Tibial nerve (tissue), 4 donors: Measurements from ENCODE around the gene EIF1AD. TPM values are rescaled to one million over a fixed set of nuclear protein-coding genes. Genes with fewer than 3 reads are reported as not detected.
"Not testable (repeated sequence)": the region's sequence is repeated elsewhere in the genome, so short reads cannot be mapped to it uniquely, and the experiment has no call there.

Source experiments
- DNase-seq, 2 donors: peaks; one replicate each; pipeline ENCODE4 v3.0.0-alpha.2; 2019; ENCODE audit warnings: low spot score in 2 of 2
- H3K27ac ChIP-seq, 4 donors: fragments of 200-600 bp; sonication (generic) in 3 of 4; one replicate each; pipeline ENCODE4 v1.5.1; 2017 to 2019; ENCODE audit warnings: mild to moderate bottlenecking in 1 of 4
- H3K27me3 ChIP-seq, 2 donors: fragments of 200-600 bp; sonication (generic) in 1 of 2; one replicate each; pipeline versions ENCODE4 v1.5.1 to v1.6.0; 2017 to 2019
- H3K36me3 ChIP-seq, 3 donors: fragments of 200-600 bp; sonication (generic); one replicate each; pipeline ENCODE4 v1.5.1; 2018 to 2019
- H3K4me1 ChIP-seq, 4 donors: fragments of 200-600 bp; sonication (generic) in 3 of 4; one replicate each; pipeline ENCODE4 v1.5.1; 2017 to 2019
- H3K4me3 ChIP-seq, 4 donors: fragments of 200-600 bp; sonication (generic) in 3 of 4; one replicate each; pipeline ENCODE4 v1.5.1; 2017 to 2019; ENCODE audit warnings: mild to moderate bottlenecking in 1 of 4, moderate library complexity in 1 of 4
- H3K9me3 ChIP-seq, 4 donors: fragments of 200-600 bp; sonication (generic) in 3 of 4; one replicate each; pipeline ENCODE4 v1.5.1; 2017 to 2019
- EP300 ChIP-seq, 2 donors: sonication (generic); formaldehyde crosslinking; IDR thresholded peaks; one replicate each; pipeline ENCODE4 v1.6.1; 2017; ENCODE audit warnings: antibody characterized with exemption in 2 of 2, mild to moderate bottlenecking in 1 of 2
- POLR2A ChIP-seq, 2 donors: fragments of 450-650 bp; IDR thresholded peaks; one replicate each; pipeline ENCODE4 v1.6.1; 2017; ENCODE audit warnings: antibody characterized with exemption in 2 of 2, mild to moderate bottlenecking in 2 of 2, moderate library complexity in 2 of 2
- WGBS, 2 donors: methylation state at CpG; one replicate each; pipeline ENCODE4 v1.1.5; 2018; 5-methylcytosine and 5-hydroxymethylcytosine counted together
- total RNA-seq, 4 donors: library from RNA; depleted of rRNA; stranded (reverse); fragments of >200 nt; gene quantifications; one replicate each; pipeline ENCODE4 v1.1.0, GENCODE V29; 2016
- TF ChIP-seq, protein P1 (sequence below), 5 experiments: fragments of 200-600 bp in 3 of 5; fragments of 450-650 bp in 2 of 5; sonication (generic) in 3 of 5; IDR thresholded peaks; one replicate each; pipeline ENCODE4 v1.5.1; 2016 to 2019; ENCODE audit warnings: antibody characterized with exemption in 5 of 5, mild to moderate bottlenecking in 3 of 5, moderate library complexity in 2 of 5

The EIF1AD gene
- total RNA-seq, 4 donors from 2014 or later = 27.0 to 40.6 (median 29.5) TPM

DNA sequence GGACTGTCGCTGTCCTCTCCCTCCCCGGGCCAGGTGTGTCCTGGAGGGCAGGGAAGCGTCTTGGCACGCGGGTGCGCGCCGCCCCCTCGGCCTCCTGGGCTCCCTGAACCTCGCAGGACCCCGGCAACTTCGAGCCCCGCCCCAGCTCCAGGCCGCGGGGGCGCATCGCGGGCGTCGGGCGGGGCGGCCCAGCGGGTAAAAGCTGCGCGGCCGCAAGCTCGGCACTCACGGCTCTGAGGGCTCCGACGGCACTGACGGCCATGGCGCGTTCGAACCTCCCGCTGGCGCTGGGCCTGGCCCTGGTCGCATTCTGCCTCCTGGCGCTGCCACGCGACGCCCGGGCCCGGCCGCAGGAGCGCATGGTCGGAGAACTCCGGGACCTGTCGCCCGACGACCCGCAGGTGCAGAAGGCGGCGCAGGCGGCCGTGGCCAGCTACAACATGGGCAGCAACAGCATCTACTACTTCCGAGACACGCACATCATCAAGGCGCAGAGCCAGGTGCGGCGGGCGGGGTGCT lies 9.9 kb upstream of the EIF1AD start, which contains the start of gene CST6:
Gene CST6, plus strand, starts transcription at position 224 of the 519 bp plus-strand sequence. Its CDS starts 37 bp downstream, at position 261.
- Histone ChIP-seq H3K27ac (no peak within 1 kb of the TSS), H3K4me1 (peaks cover 0 to 11% (median 7%) of the 10 kb centered on the region in 4 donors), H3K4me3 (peak within 1 kb of the TSS in 2 of 4 donors; percentile 26 to 32), H3K36me3 (no peaks in the 10 kb centered on the region), H3K27me3 (peaks cover 0 to 21% of the 10 kb centered on the region in 2 donors), H3K9me3 (no peaks in the 10 kb centered on the region)
- no peak for DNase-seq
- 13 to 17% methylated on average over 12 to 14 of the region's 61 CpGs for WGBS, 2 donors
- TF ChIP-seq EP300 (IDR thresholded peaks at IDR 0.05) = no peak
- TF ChIP-seq, protein P1, sequence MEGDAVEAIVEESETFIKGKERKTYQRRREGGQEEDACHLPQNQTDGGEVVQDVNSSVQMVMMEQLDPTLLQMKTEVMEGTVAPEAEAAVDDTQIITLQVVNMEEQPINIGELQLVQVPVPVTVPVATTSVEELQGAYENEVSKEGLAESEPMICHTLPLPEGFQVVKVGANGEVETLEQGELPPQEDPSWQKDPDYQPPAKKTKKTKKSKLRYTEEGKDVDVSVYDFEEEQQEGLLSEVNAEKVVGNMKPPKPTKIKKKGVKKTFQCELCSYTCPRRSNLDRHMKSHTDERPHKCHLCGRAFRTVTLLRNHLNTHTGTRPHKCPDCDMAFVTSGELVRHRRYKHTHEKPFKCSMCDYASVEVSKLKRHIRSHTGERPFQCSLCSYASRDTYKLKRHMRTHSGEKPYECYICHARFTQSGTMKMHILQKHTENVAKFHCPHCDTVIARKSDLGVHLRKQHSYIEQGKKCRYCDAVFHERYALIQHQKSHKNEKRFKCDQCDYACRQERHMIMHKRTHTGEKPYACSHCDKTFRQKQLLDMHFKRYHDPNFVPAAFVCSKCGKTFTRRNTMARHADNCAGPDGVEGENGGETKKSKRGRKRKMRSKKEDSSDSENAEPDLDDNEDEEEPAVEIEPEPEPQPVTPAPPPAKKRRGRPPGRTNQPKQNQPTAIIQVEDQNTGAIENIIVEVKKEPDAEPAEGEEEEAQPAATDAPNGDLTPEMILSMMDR (IDR thresholded peaks at IDR 0.05) = no peak
- TF ChIP-seq POLR2A (IDR thresholded peaks at IDR 0.05) = no peak

GRCh38 chr11:66011239-66011784 lies 9.4 kb upstream of the EIF1AD start:
- no peak for TF ChIP-seq POLR2A (IDR thresholded peaks at IDR 0.05)
- TF ChIP-seq, protein P1 (IDR thresholded peaks at IDR 0.05) = no peak
- TF ChIP-seq EP300 (IDR thresholded peaks at IDR 0.05) = no peak
- DNase-seq = no peak
- Histone ChIP-seq H3K4me3 (peak overlapping the region in 1 of 4 donors; percentile 32), H3K36me3 (no peaks in the 10 kb centered on the region), H3K4me1 (peaks cover 0 to 11% (median 7%) of the 10 kb centered on the region in 4 donors), H3K27ac (no peak overlapping the region), H3K27me3 (peaks cover 0 to 21% of the 10 kb centered on the region in 2 donors), H3K9me3 (no peaks in the 10 kb centered on the region)
- 42 to 56% methylated on average over 11 to 14 of the region's 14 CpGs for WGBS, 2 donors

DNA sequence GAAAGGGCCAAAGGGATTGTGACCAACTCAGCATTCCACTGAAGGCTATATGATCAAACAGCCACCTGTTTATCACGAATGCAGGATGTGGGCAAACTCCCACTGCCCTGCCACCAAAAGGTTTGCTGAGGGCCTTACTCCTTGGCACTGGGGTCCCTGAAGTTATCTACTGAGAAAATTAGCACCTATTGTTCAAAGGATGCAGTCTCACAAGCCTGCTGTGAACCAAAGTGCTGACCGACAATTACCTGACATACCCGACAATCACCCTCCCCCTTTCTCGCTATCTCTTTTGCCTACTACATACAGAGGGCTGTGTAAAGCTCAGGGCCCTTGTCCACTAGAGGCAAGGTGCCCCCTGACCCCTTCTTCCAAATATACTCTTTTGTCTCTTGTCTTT lies 8.1 kb upstream of the EIF1AD start:
- H3K27me3 ChIP-seq = peaks cover 0 to 21% of the 10 kb centered on the region in 2 donors
- H3K9me3 ChIP-seq, DNase-seq, H3K4me3 ChIP-seq, H3K27ac ChIP-seq, H3K36me3 ChIP-seq: not testable (repeated sequence)
- 67 to 68% methylated on average over 4 of the region's 4 CpGs for WGBS, 2 donors
- H3K4me1 ChIP-seq = peaks cover 0 to 11% (median 7%) of the 10 kb centered on the region in 4 donors

DNA sequence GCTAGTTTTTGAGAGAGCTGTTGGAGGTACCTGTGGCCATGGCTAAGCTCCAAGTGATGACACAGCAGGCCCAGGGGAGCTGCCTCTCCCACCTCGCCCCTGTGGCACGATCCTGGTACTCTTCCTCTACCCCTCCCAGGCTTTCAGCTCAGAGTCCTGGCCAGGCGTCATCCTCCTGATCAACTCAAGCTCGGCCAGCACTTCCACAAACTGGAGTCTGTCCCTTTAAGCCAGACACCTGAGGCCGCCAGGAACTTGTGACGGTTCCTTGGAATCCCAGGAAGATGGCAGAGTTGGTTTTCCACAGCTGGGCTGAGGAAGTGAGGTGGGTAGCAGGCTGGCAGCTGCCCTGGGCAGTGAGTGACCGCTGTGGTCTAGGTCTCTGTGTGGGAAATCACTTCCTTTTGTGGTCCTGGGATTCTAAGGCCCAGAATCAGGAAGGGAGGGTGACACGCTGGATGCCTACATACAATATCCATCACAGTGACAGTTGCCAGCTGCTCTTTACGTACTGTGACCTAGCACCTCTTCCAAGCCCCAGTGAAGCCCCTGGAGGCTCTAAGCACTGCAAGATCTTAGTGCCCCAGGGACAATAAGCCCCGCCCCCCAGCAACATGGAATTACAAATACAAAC lies 6.6 kb upstream of the EIF1AD start:
- Histone ChIP-seq H3K4me3 (no peak overlapping the region), H3K27ac (no peak overlapping the region), H3K36me3 (peaks cover 0 to 20% (median 0%) of the 10 kb centered on the region in 3 donors), H3K9me3 (no peaks in the 10 kb centered on the region), H3K4me1 (peaks cover 0 to 16% (median 7%) of the 10 kb centered on the region in 4 donors), H3K27me3 (peaks cover 0 to 16% of the 10 kb centered on the region in 2 donors)
- TF ChIP-seq EP300 (IDR thresholded peaks at IDR 0.05) (no peak), POLR2A (IDR thresholded peaks at IDR 0.05) (no peak)
- TF ChIP-seq, protein P1 (IDR thresholded peaks at IDR 0.05) = no peak
- DNase-seq = no peak
- 60 to 61% methylated on average over 3 to 10 of the region's 10 CpGs for WGBS, 2 donors

DNA sequence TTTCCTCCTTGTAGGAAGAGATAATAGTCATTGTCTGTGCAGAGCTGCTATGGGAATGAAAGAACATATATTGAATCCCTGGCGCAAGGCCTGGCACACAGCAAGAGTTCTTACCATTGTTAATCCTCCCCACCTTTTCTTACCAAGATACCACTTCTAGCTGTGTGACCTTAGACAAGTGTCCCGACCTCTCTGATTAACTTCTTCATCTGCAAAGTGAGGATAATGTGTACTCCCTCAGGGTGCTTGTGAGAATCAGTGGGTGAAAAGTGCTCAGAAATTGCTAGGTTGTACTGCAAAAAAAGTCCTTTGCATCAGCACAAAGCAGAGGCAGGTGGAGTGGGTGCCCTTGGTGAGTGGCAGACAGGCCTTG lies 6.1 kb upstream of the EIF1AD start:
- Histone ChIP-seq H3K36me3 (peaks cover 0 to 20% (median 0%) of the 10 kb centered on the region in 3 donors), H3K9me3 (no peaks in the 10 kb centered on the region), H3K4me3 (no peak overlapping the region), H3K27me3 (peaks cover 0 to 13% of the 10 kb centered on the region in 2 donors), H3K4me1 (peaks cover 0 to 21% (median 12%) of the 10 kb centered on the region in 4 donors), H3K27ac (no peak overlapping the region)
- WGBS, 2 donors = 94% methylated on average over 2 of the region's 2 CpGs
- TF ChIP-seq EP300 (IDR thresholded peaks at IDR 0.05) (no peak), POLR2A (IDR thresholded peaks at IDR 0.05) (no peak)
- TF ChIP-seq, protein P1 (IDR thresholded peaks at IDR 0.05) = no peak
- DNase-seq = no peak
